ENCODE data around the gene DCLK1.

DNA sequence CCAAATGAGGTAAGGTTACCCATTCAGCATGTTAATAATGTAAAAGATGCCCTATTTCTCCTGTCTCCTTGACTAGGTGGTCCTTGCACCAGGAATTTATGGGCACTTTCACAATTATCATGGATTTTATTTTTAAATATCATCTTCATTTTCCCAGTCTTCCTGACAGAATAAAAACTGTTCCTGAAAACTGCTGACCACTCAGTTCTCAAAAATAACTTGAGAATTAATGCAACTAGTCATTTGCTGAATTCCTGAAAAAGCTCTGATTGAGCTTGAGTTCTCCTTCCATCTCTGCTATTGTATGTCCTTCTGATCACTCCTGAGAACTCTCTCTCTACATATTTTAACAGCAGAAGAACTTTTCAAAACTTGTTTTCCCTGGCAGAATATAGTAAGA is 55.0 kb downstream of the DCLK1 start:
- TF ChIP-seq, protein P1, sequence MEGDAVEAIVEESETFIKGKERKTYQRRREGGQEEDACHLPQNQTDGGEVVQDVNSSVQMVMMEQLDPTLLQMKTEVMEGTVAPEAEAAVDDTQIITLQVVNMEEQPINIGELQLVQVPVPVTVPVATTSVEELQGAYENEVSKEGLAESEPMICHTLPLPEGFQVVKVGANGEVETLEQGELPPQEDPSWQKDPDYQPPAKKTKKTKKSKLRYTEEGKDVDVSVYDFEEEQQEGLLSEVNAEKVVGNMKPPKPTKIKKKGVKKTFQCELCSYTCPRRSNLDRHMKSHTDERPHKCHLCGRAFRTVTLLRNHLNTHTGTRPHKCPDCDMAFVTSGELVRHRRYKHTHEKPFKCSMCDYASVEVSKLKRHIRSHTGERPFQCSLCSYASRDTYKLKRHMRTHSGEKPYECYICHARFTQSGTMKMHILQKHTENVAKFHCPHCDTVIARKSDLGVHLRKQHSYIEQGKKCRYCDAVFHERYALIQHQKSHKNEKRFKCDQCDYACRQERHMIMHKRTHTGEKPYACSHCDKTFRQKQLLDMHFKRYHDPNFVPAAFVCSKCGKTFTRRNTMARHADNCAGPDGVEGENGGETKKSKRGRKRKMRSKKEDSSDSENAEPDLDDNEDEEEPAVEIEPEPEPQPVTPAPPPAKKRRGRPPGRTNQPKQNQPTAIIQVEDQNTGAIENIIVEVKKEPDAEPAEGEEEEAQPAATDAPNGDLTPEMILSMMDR (IDR thresholded peaks at IDR 0.05): no peak
- TF ChIP-seq POLR2A (IDR thresholded peaks at IDR 0.05): no peak

Measured in adrenal gland (tissue), 5 donors.